HL-60/S4 treated with phorbol 12-myristate 13-acetate at 8.2 ng/mL for 4 days and 3 days (cell line): ENCODE data around the gene FBXO17.

Source experiments
- in situ Hi-C: fragments of 300-500 bp; cut with MboI; formaldehyde crosslinking; loops from 2 replicates; pipeline ENCODE4 v1.15.0; 2022; ENCODE audit warnings: low sequenced_read_pairs

The FBXO17 gene

GRCh38 chr19:38918526-38918925 is 57.0 kb downstream of the FBXO17 start:
- in situ Hi-C loops: loop anchor here (25.0 kb wide), 1 partner anchor 506 kb away; the partner anchor contains the start of gene FAM98C

DNA sequence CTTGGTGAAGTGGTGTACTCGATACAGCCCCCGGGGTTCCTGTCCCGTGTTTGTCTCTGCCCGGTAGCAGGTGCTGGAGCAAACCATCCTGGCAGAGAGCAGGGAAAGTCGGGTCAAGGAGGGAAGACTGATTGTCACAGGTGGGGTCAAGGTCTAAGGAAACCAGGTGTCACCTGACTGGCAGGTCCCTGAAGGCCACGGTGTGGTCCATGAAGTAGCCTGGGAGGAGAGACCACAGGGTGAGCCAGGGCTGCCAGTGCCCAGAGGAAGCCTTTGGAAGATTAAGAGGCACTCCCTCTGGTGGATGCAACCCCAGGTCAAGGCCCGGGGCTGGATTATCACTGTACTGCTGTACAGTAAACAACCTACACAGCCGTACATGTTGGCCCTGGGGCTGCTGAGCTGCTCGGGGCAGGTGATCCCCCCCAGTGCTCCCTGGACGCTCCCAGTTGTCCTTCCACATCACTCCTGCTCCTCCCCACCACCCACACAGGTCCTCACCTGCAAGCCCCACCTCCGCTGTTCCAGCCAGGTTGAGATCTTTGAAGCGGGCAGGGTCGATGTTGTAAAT is 57.5 kb downstream of the FBXO17 start:
- in situ Hi-C loops: loop anchor here (25.0 kb wide), 1 partner anchor 506 kb away; the partner anchor contains the start of gene FAM98C

- in situ Hi-C loops: loop anchor here (25.0 kb wide), 1 partner anchor 505 kb away; the partner anchor contains the start of gene FAM98C
Observed at GRCh38 chr19:38917516-38917915, 58.0 kb downstream of the FBXO17 start.

DNA sequence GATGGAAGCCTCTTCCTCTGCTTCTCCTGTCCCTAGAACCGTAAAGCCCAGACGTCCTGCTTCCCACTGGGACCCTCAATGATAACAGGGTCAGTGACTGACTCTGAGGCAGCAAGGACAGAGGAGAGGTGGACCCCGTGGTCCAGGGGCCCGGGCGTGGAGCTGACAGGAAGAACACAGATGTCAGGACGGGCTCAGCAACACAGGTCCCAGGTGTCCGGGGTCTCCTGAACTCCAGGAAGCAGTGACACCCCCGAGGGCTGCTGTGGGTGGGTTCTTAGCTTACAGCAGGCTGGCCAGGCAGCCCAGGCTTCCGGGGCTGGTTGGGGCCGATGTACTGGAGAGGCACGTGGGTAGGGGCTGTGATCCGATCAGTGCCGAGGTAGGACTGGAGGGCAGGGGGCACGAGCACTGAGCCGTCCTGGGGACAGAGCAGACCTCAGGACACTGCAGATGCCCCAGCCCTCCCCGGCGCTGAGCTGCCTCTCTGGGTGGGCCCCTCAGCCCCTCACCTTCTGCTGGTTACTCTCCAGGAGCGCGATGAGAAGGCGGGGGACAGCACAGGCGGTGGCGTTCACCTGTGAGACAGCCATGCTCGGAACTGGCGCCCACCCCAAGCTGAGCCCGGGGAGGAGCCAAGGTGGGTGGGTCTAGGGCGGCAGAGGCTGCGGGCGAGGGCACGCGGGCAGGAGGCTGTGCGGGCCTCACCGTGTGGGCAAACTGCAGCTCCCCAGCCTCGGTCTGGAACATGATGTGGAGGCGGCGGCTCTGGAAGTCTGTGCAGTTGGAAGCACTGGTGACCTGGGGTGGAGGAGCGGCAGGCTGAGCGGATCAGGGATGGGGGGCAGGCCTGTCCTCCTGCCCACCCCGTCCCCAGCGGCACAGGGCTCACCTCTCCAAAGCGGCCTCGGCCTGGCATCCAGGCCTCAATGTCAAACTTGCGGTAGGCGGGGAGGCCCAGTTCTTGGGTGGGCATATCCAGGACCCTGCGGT is 59.9 kb downstream of the FBXO17 start:
- in situ Hi-C loops: loop anchor here (25.0 kb wide), 1 partner anchor 503 kb away; the partner anchor contains the start of gene FAM98C

DNA sequence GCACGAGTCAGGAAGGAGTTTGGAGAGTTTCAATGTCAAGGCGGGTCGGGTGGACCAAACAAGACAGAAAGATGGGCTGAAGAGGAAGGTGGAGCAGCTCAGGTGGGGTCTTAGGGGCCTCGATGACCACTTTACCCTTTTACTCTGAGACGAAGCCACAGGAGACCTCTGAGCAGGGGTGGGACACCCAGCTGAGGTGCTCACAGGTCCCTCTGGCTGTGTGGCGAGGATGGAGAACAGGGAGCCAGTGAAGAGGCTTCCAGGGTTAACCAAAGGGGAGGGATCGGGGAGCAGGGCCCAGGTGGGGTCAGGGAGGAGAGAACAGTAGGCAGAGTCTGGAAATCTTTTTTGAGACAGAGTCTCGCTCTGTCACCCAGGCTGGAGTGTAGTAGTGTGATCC is 61.6 kb downstream of the FBXO17 start:
- in situ Hi-C loops: loop anchor here (25.0 kb wide), 1 partner anchor 502 kb away; the partner anchor contains the start of gene FAM98C

DNA sequence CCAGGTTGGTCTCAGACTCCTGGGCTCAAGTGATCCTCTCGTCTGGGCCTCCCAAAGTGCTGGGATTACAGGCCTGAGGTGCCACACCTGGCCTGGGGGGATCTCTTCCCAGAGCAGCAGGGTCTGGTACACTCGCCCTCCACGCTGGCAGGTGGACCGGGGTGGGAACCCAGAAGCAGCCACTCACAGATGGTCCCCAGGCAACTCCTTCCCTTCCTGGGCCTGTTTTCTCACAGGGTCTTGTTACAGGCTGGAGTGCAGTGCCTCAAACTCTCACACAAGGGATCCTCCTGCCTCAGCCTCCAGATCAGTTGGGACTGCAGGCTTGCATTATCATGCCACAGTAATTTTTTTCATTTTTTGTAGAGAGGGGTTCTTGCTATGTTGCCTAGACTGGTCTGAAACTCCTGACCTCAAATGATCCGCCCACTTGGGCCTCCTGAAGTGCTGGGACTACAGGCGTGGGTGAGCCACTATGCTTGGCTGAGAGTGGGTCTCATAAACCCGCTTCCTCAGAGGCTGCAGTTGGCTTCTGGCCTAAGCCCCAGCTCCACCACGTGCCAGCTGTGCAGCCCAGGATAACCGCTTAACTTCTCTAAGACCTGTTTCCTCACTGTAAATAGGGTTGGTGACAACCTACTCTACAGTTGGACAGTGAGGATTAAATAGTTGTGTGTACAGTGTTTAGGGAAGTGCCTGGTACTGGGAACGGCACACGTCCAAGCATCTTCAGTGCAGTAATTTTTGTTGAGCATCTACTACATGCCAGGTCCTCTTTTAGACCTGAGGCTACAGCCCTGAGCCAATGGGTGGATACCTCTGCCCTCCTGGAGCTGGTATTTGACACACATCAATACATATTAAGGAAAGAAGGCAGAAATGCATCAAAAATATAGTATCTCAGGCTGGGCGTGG is 62.7 kb downstream of the FBXO17 start:
- in situ Hi-C loops: loop anchor here (25.0 kb wide), 1 partner anchor 501 kb away; the partner anchor contains the start of gene FAM98C

GRCh38 chr19:38911388-38912001 is 64.0 kb downstream of the FBXO17 start:
- in situ Hi-C loops: loop anchor here (25.0 kb wide), 1 partner anchor 499 kb away; the partner anchor contains the start of gene FAM98C

GRCh38 chr19:38910488-38910887 is 65.1 kb downstream of the FBXO17 start:
- in situ Hi-C loops: loop anchor here (25.0 kb wide), 1 partner anchor 498 kb away; the partner anchor contains the start of gene FAM98C

- in situ Hi-C loops: loop anchor here (25.0 kb wide), 1 partner anchor 497 kb away; the partner anchor contains the start of gene FAM98C
Observed at GRCh38 chr19:38908911-38909310, 66.6 kb downstream of the FBXO17 start.

DNA sequence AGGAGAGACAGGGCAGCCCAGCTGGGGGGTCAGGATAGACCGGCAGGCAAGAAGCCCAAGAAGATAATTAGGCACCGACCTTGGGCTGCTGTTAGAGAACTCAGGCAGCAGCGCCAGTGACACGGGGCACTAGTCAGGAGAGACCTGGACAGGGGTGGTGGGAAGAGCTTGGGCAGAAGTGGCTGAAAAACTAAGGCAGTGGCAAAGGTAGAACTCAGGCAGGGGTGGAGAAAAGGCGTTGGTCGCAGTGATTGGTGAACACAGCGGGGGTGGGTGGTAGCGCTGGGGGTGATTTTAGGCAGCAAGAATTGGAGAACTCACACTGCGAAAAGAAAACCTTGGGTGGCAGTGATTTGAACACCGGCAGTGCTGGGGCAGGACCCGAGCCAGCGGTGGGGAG is 67.9 kb downstream of the FBXO17 start:
- in situ Hi-C loops: loop anchor here (25.0 kb wide), 1 partner anchor 495 kb away; the partner anchor contains the start of gene FAM98C

- in situ Hi-C loops: loop anchor here (25.0 kb wide), 1 partner anchor 495 kb away; the partner anchor contains the start of gene FAM98C
Observed at GRCh38 chr19:38907227-38907626, 68.3 kb downstream of the FBXO17 start.

DNA sequence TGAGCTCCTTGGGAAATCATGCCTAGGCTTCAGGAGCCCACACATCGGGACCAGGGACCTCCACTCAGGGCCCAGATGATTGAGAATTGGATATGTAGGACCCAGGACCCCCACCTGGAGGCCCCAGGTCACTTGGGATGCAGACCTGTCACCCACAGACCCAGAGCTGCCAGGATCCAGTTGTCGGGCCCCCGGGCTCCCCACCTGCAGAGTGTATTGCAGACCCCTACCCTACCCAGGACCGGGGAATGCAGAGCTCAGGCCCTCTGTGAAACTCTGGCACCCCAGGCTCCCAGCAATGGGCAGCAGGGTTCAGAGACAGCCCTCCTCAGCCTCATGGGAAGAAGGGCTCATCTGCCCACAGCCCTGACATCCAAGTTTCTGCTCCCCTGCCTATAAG is 69.9 kb downstream of the FBXO17 start:
- in situ Hi-C loops: loop anchor here (25.0 kb wide), 1 partner anchor 493 kb away; the partner anchor contains the start of gene FAM98C

- in situ Hi-C loops: loop anchor here (25.0 kb wide), 1 partner anchor 493 kb away; the partner anchor contains the start of gene FAM98C
Observed at GRCh38 chr19:38904581-38905539, 70.7 kb downstream of the FBXO17 start.

GRCh38 chr19:38901683-38902082 is 73.9 kb downstream of the FBXO17 start:
- in situ Hi-C loops: loop anchor here (25.0 kb wide), 1 partner anchor 489 kb away; the partner anchor contains the start of gene FAM98C

DNA sequence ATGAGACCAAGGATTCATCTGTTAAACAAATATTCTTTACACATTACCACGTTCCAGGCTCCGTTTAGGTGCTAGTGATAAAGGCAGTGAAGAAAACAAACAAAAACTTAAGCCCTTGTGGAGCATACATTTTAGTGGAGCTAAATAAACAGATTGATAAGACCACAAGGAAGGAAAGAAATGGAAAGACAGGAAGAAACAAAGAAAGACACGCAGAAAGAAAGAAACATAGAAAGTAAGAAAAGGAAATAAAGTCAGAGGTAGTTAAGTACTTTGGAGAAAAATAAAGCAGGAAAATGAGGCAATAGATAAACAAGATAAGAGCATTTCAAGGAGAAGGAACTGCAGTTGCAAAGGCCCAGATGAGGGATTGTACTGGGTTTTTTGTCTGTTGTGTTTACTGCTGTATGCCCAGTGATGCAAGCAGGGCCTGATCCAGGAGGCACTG is 74.8 kb downstream of the FBXO17 start:
- in situ Hi-C loops: loop anchor here (25.0 kb wide), 1 partner anchor 488 kb away; the partner anchor contains the start of gene FAM98C

GRCh38 chr19:38900202-38900629 is 75.3 kb downstream of the FBXO17 start:
- in situ Hi-C loops: loop anchor here (25.0 kb wide), 1 partner anchor 488 kb away; the partner anchor contains the start of gene FAM98C

- in situ Hi-C loops: loop anchor here (25.0 kb wide), 1 partner anchor 487 kb away; the partner anchor contains the start of gene FAM98C
Observed at GRCh38 chr19:38899447-38900201, 75.9 kb downstream of the FBXO17 start, which contains the start of the genes NFKBIB and SIRT2. Gene NFKBIB, plus strand, starts transcription at chr19:38899969. Its CDS starts 64 bp downstream, at chr19:38900033. Gene SIRT2, minus strand, starts transcription at chr19:38899618. Its CDS starts 97 bp downstream, at chr19:38899521.
